Activated CD8-positive, alpha-beta T cell treated with anti-CD3 and anti-CD28 coated beads for 36 hours (primary cell): ENCODE measurements around the gene BEST2. TPM values are rescaled to one million over a fixed set of nuclear protein-coding genes. Genes with fewer than 3 reads are reported as not detected.

Source experiments
- ATAC-seq: fragments of 200-7000 bp; cut with Tn5 transposase; one replicate; pipeline ENCODE4 v1.10.0; 2021; ENCODE audit warnings: mild to moderate bottlenecking, moderate library complexity
- CTCF ChIA-PET: fragments of 350-600 bp; sonication (Branson Sonifier 250); formaldehyde crosslinking; loops from one replicate; lab custom pipeline; 2021; ENCODE audit warnings: antibody characterized with exemption; lab: Charles Lee
- POLR2A ChIA-PET: fragments of 350-600 bp; sonication (Branson Sonifier 250); formaldehyde crosslinking; loops from one replicate; lab custom pipeline; 2021; ENCODE audit warnings: antibody characterized with exemption; lab: Charles Lee
- DNase-seq: peaks from one replicate; pipeline ENCODE4 v3.0.0-alpha.2; 2020
- H3K27ac Mint-ChIP-seq: one replicate; pipeline ENCODE4 v1.8.0; 2021; ENCODE audit warnings: mild to moderate bottlenecking, mixed read lengths
- H3K27me3 Mint-ChIP-seq: one replicate; pipeline ENCODE4 v1.8.0; 2021; ENCODE audit warnings: mixed read lengths
- H3K36me3 Mint-ChIP-seq: one replicate; pipeline ENCODE4 v1.8.0; 2021; ENCODE audit warnings: low read depth, mixed read lengths
- H3K4me1 Mint-ChIP-seq: one replicate; pipeline ENCODE4 v1.8.0; 2021; ENCODE audit warnings: low read depth, mixed read lengths
- H3K4me3 Mint-ChIP-seq: one replicate; pipeline ENCODE4 v1.8.0; 2021; ENCODE audit warnings: mild to moderate bottlenecking, moderate library complexity, mixed read lengths
- H3K9me3 Mint-ChIP-seq: one replicate; pipeline ENCODE4 v1.8.0; 2021; ENCODE audit warnings: mixed read lengths
- CTCF ChIP-seq: fragments of 200-600 bp; IDR thresholded peaks from one replicate; pipeline ENCODE4 v1.8.0; 2022; ENCODE audit warnings: antibody characterized with exemption, mild to moderate bottlenecking
- intact Hi-C: fragments of 100-400 bp; cut with micrococcal nuclease; formaldehyde crosslinking; loops from one replicate; pipeline ENCODE4 v1.10.0; 2022
- total RNA-seq, 2 experiments: library from RNA; stranded (reverse); gene quantifications; one replicate each; pipeline ENCODE4 v1.2.3, GENCODE V29; 2021

Gene BEST2
- total RNA-seq, 2 experiments from 2014 or later = not detected

GRCh38 chr19:12789098-12789903 lies 37.7 kb downstream of the BEST2 start:
- CTCF ChIA-PET = interaction anchor here (1.0 to 2.9 kb wide), 4 partner anchors 12 to 96 kb away, joined by 3 to 26 read pairs (median 4); partner anchors contain the start of gene RNASEH2A
- DNase-seq = peak; percentile 65
- peaks cover 18% of the 10 kb centered on the region for H3K36me3 Mint-ChIP-seq
- no peak for TF ChIP-seq CTCF
- POLR2A ChIA-PET = interaction anchor here (0.7 to 1.7 kb wide), 4 partner anchors 11 to 67 kb away, joined by 4 to 17 read pairs (median 5); partner anchors contain the start of genes GET3 and TRIR
- peaks cover 27% of the 10 kb centered on the region for H3K4me1 Mint-ChIP-seq
- ATAC-seq = peak; percentile 0
- H3K4me3 Mint-ChIP-seq = peak overlapping the region; percentile 95
- H3K9me3 Mint-ChIP-seq = no peaks in the 10 kb centered on the region
- peak overlapping the region; percentile 94 for H3K27ac Mint-ChIP-seq
- intact Hi-C loops = no loop called here
- no peaks in the 10 kb centered on the region for H3K27me3 Mint-ChIP-seq

- peak overlapping the region; percentile 98 for H3K27ac Mint-ChIP-seq
- H3K27me3 Mint-ChIP-seq = no peaks in the 10 kb centered on the region
- H3K9me3 Mint-ChIP-seq = no peaks in the 10 kb centered on the region
- peak; percentile 98 for DNase-seq
- ChIA-PET CTCF (interaction anchor here (2.6 to 14.2 kb wide), 4 partner anchors 10 to 57 kb away, joined by 8 to 480 read pairs (median 176); no protein-coding TSS in a partner anchor), POLR2A (interaction anchor here (0.6 to 1.7 kb wide), 9 partner anchors 8 to 277 kb away, joined by 3 to 17 read pairs (median 4); partner anchors contain the start of genes GET3 and TRIR)
- peaks cover 34% of the 10 kb centered on the region for H3K4me1 Mint-ChIP-seq
- intact Hi-C loops = no loop called here
- peaks cover 21% of the 10 kb centered on the region for H3K36me3 Mint-ChIP-seq
- no peak for TF ChIP-seq CTCF
- peak overlapping the region; percentile 95 for H3K4me3 Mint-ChIP-seq
- ATAC-seq = peak; percentile 52
Measured at GRCh38 chr19:12789904-12790619, 38.5 kb downstream of the BEST2 start.

DNA sequence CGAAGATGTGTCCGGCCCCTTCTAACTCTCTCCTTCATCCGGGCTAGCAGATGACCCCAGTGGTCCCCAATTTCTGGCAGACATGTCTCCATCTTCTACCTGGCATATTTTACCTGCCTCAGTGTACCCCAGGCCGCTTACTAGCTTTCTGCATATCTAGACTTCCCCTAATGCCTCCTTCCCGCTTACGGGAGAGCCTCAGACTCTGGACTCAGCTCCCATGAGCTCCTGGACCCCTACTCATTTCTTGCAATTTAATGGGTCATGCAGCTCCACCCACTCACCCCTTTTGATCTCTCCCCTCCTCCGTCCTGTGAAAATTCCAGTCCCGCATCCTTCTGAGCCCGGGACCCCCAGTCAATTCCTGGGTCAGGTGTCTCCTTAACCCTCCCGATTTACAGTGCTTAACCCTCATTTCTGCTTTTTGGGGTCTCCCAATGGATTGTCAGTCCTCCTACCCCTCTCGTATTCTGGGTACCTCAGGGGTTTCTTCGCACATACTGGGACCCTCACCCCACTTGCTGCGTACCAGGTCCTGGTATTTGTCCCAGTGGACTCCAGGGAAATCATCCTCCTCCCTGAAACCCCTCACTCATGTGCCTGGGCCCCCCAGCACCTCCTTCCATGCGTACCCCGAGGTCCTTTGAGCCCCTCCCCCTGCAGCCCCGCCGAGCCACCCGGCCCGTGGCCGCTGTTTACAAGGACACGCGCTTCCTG lies 39.2 kb downstream of the BEST2 start:
- DNase-seq (peak; percentile 37), ATAC-seq (no peak)
- H3K9me3 Mint-ChIP-seq = no peaks in the 10 kb centered on the region
- H3K36me3 Mint-ChIP-seq = peaks cover 21% of the 10 kb centered on the region
- ChIA-PET POLR2A (interaction anchor here (0.5 to 3.3 kb wide), 23 partner anchors 8 to 459 kb away, joined by 3 to 97 read pairs (median 4); partner anchors contain the start of genes FBXW9, GET3, RNASEH2A and TNPO2), CTCF (interaction anchor here (1.3 to 14.2 kb wide), 4 partner anchors 11 to 56 kb away, joined by 4 to 480 read pairs (median 167); partner anchors contain the start of gene RNASEH2A)
- H3K4me3 Mint-ChIP-seq = peak overlapping the region; percentile 95
- peak overlapping the region; percentile 98 for H3K27ac Mint-ChIP-seq
- intact Hi-C loops = no loop called here
- no peak for TF ChIP-seq CTCF
- no peaks in the 10 kb centered on the region for H3K27me3 Mint-ChIP-seq
- peaks cover 37% of the 10 kb centered on the region for H3K4me1 Mint-ChIP-seq

DNA sequence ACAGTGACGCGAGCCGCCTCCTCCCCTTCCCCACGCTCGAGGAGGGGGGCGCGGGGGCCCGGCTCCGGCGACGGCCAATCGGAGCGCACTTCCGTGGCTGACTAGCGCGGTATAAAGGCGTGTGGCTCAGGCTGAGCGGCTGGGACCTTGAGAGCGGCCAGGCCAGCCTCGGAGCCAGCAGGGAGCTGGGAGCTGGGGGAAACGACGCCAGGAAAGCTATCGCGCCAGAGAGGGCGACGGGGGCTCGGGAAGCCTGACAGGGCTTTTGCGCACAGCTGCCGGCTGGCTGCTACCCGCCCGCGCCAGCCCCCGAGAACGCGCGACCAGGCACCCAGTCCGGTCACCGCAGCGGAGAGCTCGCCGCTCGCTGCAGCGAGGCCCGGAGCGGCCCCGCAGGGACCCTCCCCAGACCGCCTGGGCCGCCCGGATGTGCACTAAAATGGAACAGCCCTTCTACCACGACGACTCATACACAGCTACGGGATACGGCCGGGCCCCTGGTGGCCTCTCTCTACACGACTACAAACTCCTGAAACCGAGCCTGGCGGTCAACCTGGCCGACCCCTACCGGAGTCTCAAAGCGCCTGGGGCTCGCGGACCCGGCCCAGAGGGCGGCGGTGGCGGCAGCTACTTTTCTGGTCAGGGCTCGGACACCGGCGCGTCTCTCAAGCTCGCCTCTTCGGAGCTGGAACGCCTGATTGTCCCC lies 39.9 kb downstream of the BEST2 start, which contains the start of gene JUNB:
TSS of gene JUNB (plus strand) at position 142 of the 706 bp plus-strand sequence. CDS start at position 428, 286 bp downstream.
- ATAC-seq = peak; percentile 42
- no peak for TF ChIP-seq CTCF
- Mint-ChIP-seq H3K9me3 (no peaks in the 10 kb centered on the region), H3K4me1 (peaks cover 44% of the 10 kb centered on the region), H3K27ac (peak within 1 kb of the TSS; percentile 98), H3K27me3 (no peaks in the 10 kb centered on the region), H3K4me3 (peak within 1 kb of the TSS; percentile 95), H3K36me3 (peaks cover 21% of the 10 kb centered on the region)
- intact Hi-C loops = no loop called here
- DNase-seq = peak; percentile 95
- POLR2A ChIA-PET = interaction anchor here (0.5 to 3.3 kb wide), 25 partner anchors 9 to 460 kb away, joined by 3 to 97 read pairs (median 4); partner anchors contain the start of genes FBXW9, GET3, RNASEH2A and TNPO2
- CTCF ChIA-PET = interaction anchor here (1.3 to 14.2 kb wide), 5 partner anchors 11 to 56 kb away, joined by 4 to 480 read pairs (median 8); partner anchors contain the start of genes RNASEH2A and THSD8
